Adrenal gland (tissue), 5 donors: ENCODE results near the gene MAP1LC3A.

ENCODE experiments used
- CTCF ChIP-seq, 6 experiments: fragments of 450-650 bp in 4 of 6; fragments of 200-600 bp in 2 of 6; sonication (generic) in 1 of 6; IDR thresholded peaks; 1 replicate in 5 of 6; 2 replicates in 1 of 6; pipeline versions ENCODE4 v1.5.1 to v1.8.0; 2016 to 2021; ENCODE audit warnings: antibody characterized with exemption in 6 of 6, mild to moderate bottlenecking in 2 of 6, moderate library complexity in 1 of 6
- POLR2A ChIP-seq, 2 donors: fragments of 450-650 bp; IDR thresholded peaks; one replicate each; pipeline ENCODE4 v1.6.1; 2017; ENCODE audit warnings: antibody characterized with exemption in 2 of 2, mild to moderate bottlenecking in 2 of 2, moderate library complexity in 1 of 2
- donor health status: DM: no; HTN: no; CAD: no.

- TF ChIP-seq CTCF (IDR thresholded peaks at IDR 0.05), result no peak
- no peak for TF ChIP-seq POLR2A (IDR thresholded peaks at IDR 0.05)
These were observed 10.5 kb upstream of the MAP1LC3A start for GRCh38 chr20:34547844-34548613.
